Fibroblast of peridontal ligament (primary cell): ENCODE measurements around the gene IFIT2.
"Not testable (repeated sequence)": the region's sequence is repeated elsewhere in the genome, so short reads cannot be mapped to it uniquely, and the experiment has no call there.

ENCODE experiments used
- DNase-seq: peaks from one replicate; pipeline ENCODE4 v3.0.0-alpha.2; 2010; ENCODE audit errors: extremely low read depth

IFIT2 gene

GRCh38 chr10:89301721-89302445, at the start of gene IFIT2:
IFIT2 (plus strand) TSS chr10:89302046; CDS start chr10:89302124, 78 bp downstream.
- peak; percentile 79 for DNase-seq

GRCh38 chr10:89252225-89252585, 49.6 kb upstream of the IFIT2 start:
- DNase-seq: no peak

- DNase-seq: not testable (repeated sequence)
Observed at GRCh38 chr10:89255091-89255579, 46.7 kb upstream of the IFIT2 start.

GRCh38 chr10:89255793-89256192, 46.1 kb upstream of the IFIT2 start:
- DNase-seq: no peak

GRCh38 chr10:89256340-89256739, 45.5 kb upstream of the IFIT2 start:
- DNase-seq: no peak

GRCh38 chr10:89256962-89257361, 44.9 kb upstream of the IFIT2 start:
- DNase-seq: no peak

- peak; percentile 24 for DNase-seq
Observed at GRCh38 chr10:89257581-89257980, 44.3 kb upstream of the IFIT2 start.

GRCh38 chr10:89258881-89259280, 43.0 kb upstream of the IFIT2 start:
- DNase-seq: no peak

GRCh38 chr10:89262086-89263051, 39.5 kb upstream of the IFIT2 start:
- DNase-seq: peak; percentile 46

- no peak for DNase-seq
Observed at GRCh38 chr10:89263091-89263490, 38.8 kb upstream of the IFIT2 start.

- DNase-seq: no peak
Observed at GRCh38 chr10:89263531-89263930, 38.3 kb upstream of the IFIT2 start.

GRCh38 chr10:89266721-89267453, 35.0 kb upstream of the IFIT2 start:
- no peak for DNase-seq

- DNase-seq: no peak
Observed at GRCh38 chr10:89269433-89270152, 32.3 kb upstream of the IFIT2 start.

GRCh38 chr10:89270153-89270483, 31.7 kb upstream of the IFIT2 start:
- DNase-seq: no peak

GRCh38 chr10:89271532-89271931, 30.3 kb upstream of the IFIT2 start:
- DNase-seq: no peak

GRCh38 chr10:89273680-89274079, 28.2 kb upstream of the IFIT2 start:
- DNase-seq: no peak

GRCh38 chr10:89274928-89275327, 26.9 kb upstream of the IFIT2 start:
- no peak for DNase-seq

- DNase-seq: no peak
Observed at GRCh38 chr10:89275383-89275782, 26.5 kb upstream of the IFIT2 start.

GRCh38 chr10:89278034-89278535, 23.8 kb upstream of the IFIT2 start:
- DNase-seq: peak; percentile 99

GRCh38 chr10:89278900-89279392, 22.9 kb upstream of the IFIT2 start:
- DNase-seq: no peak

- peak; percentile 28 for DNase-seq
Observed at GRCh38 chr10:89279421-89279869, 22.4 kb upstream of the IFIT2 start.
